ENCODE measurements around the gene PRRX2. TPM values are rescaled to one million over a fixed set of nuclear protein-coding genes. Genes with fewer than 3 reads are reported as not detected.
A peak's percentile ranks its signal among the peaks of the same experiment; 100 is the strongest.
"Not testable (repeated sequence)": the region's sequence is repeated elsewhere in the genome, so short reads cannot be mapped to it uniquely, and the experiment has no call there.

PRRX2 gene
- total RNA-seq, 1 donor from 2014 or later = 13.2 TPM

- DNase-seq (ENCODE audit: low spot score) (no peak), ATAC-seq (no peak)
- intact Hi-C loops (cut with DNase I) = no loop called here
These were observed 30.1 kb upstream of the PRRX2 start for GRCh38 chr9:129635099-129636065.

- DNase-seq (ENCODE audit: low spot score); intact Hi-C loops (cut with DNase I); ATAC-seq: not testable (repeated sequence)
These were observed 29.1 kb upstream of the PRRX2 start for GRCh38 chr9:129636343-129636742.

GRCh38 chr9:129637102-129637501 is 28.3 kb upstream of the PRRX2 start:
- no peak for ATAC-seq
- no peak for DNase-seq (ENCODE audit: low spot score)
- intact Hi-C loops (cut with DNase I) = no loop called here

- DNase-seq (ENCODE audit: low spot score) = no peak
- no peak for ATAC-seq
- intact Hi-C loops (cut with DNase I) = no loop called here
These were observed 27.6 kb upstream of the PRRX2 start for GRCh38 chr9:129637673-129638439.

- ATAC-seq = no peak
- intact Hi-C loops (cut with DNase I) = no loop called here
- no peak for DNase-seq (ENCODE audit: low spot score)
These were observed 26.3 kb upstream of the PRRX2 start for GRCh38 chr9:129639034-129639630.

- intact Hi-C loops (cut with DNase I) = loop anchor here (5.0 kb wide), 1 partner anchor 143 kb away; no protein-coding TSS in a partner anchor
- DNase-seq (ENCODE audit: low spot score) (no peak), ATAC-seq (no peak)
These were observed 25.7 kb upstream of the PRRX2 start for GRCh38 chr9:129639756-129640085.

GRCh38 chr9:129640086-129640870 is 25.2 kb upstream of the PRRX2 start:
- DNase-seq (ENCODE audit: low spot score) = no peak
- intact Hi-C loops (cut with DNase I) = loop anchor here (5.0 kb wide), 1 partner anchor 142 kb away; no protein-coding TSS in a partner anchor
- no peak for ATAC-seq

GRCh38 chr9:129640871-129641749 is 24.3 kb upstream of the PRRX2 start:
- DNase-seq (ENCODE audit: low spot score) = no peak
- intact Hi-C loops (cut with DNase I) = loop anchor here (5.0 kb wide), 1 partner anchor 141 kb away; no protein-coding TSS in a partner anchor
- no peak for ATAC-seq

- ATAC-seq = peak; percentile 96
- intact Hi-C loops (cut with DNase I) = loop anchor here (5.0 kb wide), 1 partner anchor 140 kb away; no protein-coding TSS in a partner anchor
These were observed 23.5 kb upstream of the PRRX2 start, which contains the start of gene ASB6 for GRCh38 chr9:129641750-129642585. Gene ASB6 (minus strand): TSS chr9:129642151. CDS start chr9:129641999, 152 bp downstream.

GRCh38 chr9:129643706-129644105 is 21.7 kb upstream of the PRRX2 start:
- intact Hi-C loops (cut with DNase I) = loop anchor here (5.0 kb wide), 1 partner anchor 139 kb away; no protein-coding TSS in a partner anchor
- DNase-seq (ENCODE audit: low spot score) (no peak), ATAC-seq (no peak)

More at GRCh38 chr9:129641750-129642585, 23.5 kb upstream of the PRRX2 start, which contains the start of gene ASB6:
- DNase-seq (ENCODE audit: low spot score) = peak; percentile 99

GRCh38 chr9:129644365-129644764 is 21.1 kb upstream of the PRRX2 start:
- DNase-seq (ENCODE audit: low spot score) = no peak
- no peak for ATAC-seq
- intact Hi-C loops (cut with DNase I) = loop anchor here (5.0 kb wide), 1 partner anchor 138 kb away; no protein-coding TSS in a partner anchor

GRCh38 chr9:129644902-129645301 is 20.5 kb upstream of the PRRX2 start:
- ATAC-seq (no peak), DNase-seq (ENCODE audit: low spot score) (no peak)
- intact Hi-C loops (cut with DNase I) = loop anchor here (5.0 kb wide), 1 partner anchor 137 kb away; no protein-coding TSS in a partner anchor

- no peak for ATAC-seq
- intact Hi-C loops (cut with DNase I) = no loop called here
- DNase-seq (ENCODE audit: low spot score) = no peak
These were observed 19.2 kb upstream of the PRRX2 start for GRCh38 chr9:129646252-129646651.

- intact Hi-C loops (cut with DNase I) = no loop called here
- ATAC-seq (no peak), DNase-seq (ENCODE audit: low spot score) (no peak)
These were observed 18.8 kb upstream of the PRRX2 start for GRCh38 chr9:129646654-129647053.

GRCh38 chr9:129647635-129648034 is 17.8 kb upstream of the PRRX2 start:
- DNase-seq (ENCODE audit: low spot score) = no peak
- intact Hi-C loops (cut with DNase I) = no loop called here
- ATAC-seq = no peak

- DNase-seq (ENCODE audit: low spot score) (no peak), ATAC-seq (no peak)
- intact Hi-C loops (cut with DNase I) = no loop called here
These were observed 17.2 kb upstream of the PRRX2 start for GRCh38 chr9:129648092-129648763.
